AG04449 (cell line): Measurements from ENCODE around the gene PTPRK.

Experiments used
- CTCF ChIA-PET: fragments of 350-600 bp; formaldehyde crosslinking; extraction: SDS; loops from one replicate; lab custom pipeline; 2021; ENCODE audit warnings: antibody characterized with exemption; lab: Yijun Ruan, JAX
- POLR2A ChIA-PET: fragments of 400-600, 350-600 bp; formaldehyde crosslinking; extraction: SDS; loops from one replicate; lab custom pipeline; 2020; ENCODE audit warnings: antibody characterized with exemption, inconsistent platforms; lab: Yijun Ruan, JAX
- DNase-seq: peaks from one replicate; pipeline ENCODE4 v3.0.0-alpha.2; 2010; ENCODE audit warnings: low read depth, low spot score
- H3K4me3 ChIP-seq: 2 replicates; pipeline ENCODE4 v1.5.1; 2011; ENCODE audit warnings: low read depth, mild to moderate bottlenecking, control low read depth, low read length
- CTCF ChIP-seq: IDR thresholded peaks from one replicate; pipeline ENCODE4 v1.5.1; 2011; ENCODE audit warnings: mild to moderate bottlenecking, moderate library complexity, low read length, control low read depth, inconsistent platforms; ENCODE audit not compliant: insufficient read depth; ENCODE audit errors: missing control alignments

The PTPRK gene

GRCh38 chr6:128482642-128483041, 37.8 kb downstream of the PTPRK start:
- H3K4me3 ChIP-seq, result no peak overlapping the region
- ChIA-PET POLR2A (no interaction called here), CTCF (no interaction called here)
- no peak for DNase-seq
- TF ChIP-seq CTCF, result no peak

- POLR2A ChIA-PET, result no interaction called here
- CTCF ChIA-PET, result interaction anchor here (0.6 to 1.2 kb wide), 3 partner anchors 9 to 40 kb away, joined by 3 read pairs; no protein-coding TSS in a partner anchor
- no peak for DNase-seq
- TF ChIP-seq CTCF, result no peak
- no peak overlapping the region for H3K4me3 ChIP-seq
These were observed 40.4 kb downstream of the PTPRK start for GRCh38 chr6:128479991-128480390.

- CTCF ChIA-PET, result interaction anchor here (0.6 to 1.2 kb wide), 2 partner anchors 10 to 41 kb away, joined by 3 read pairs; no protein-coding TSS in a partner anchor
- POLR2A ChIA-PET, result no interaction called here
- DNase-seq, result no peak
- H3K4me3 ChIP-seq, result no peak overlapping the region
- no peak for TF ChIP-seq CTCF
These were observed 41.2 kb downstream of the PTPRK start for GRCh38 chr6:128479048-128479666.

- ChIA-PET CTCF (no interaction called here), POLR2A (no interaction called here)
- H3K4me3 ChIP-seq, result no peak overlapping the region
- no peak for DNase-seq
- TF ChIP-seq CTCF, result no peak
These were observed 42.0 kb downstream of the PTPRK start for GRCh38 chr6:128478230-128479047.

GRCh38 chr6:128474933-128475332, 45.5 kb downstream of the PTPRK start:
- TF ChIP-seq CTCF, result no peak
- ChIA-PET POLR2A (no interaction called here), CTCF (interaction anchor here (0.6 to 1.0 kb wide), 2 partner anchors 27 to 45 kb away, joined by 3 to 4 read pairs; partner anchors contain the start of gene PTPRK)
- no peak overlapping the region for H3K4me3 ChIP-seq
- DNase-seq, result no peak

- no peak overlapping the region for H3K4me3 ChIP-seq
- no peak for DNase-seq
- ChIA-PET CTCF (interaction anchor here (0.6 to 1.0 kb wide), 2 partner anchors 28 to 46 kb away, joined by 3 to 4 read pairs; partner anchors contain the start of gene PTPRK), POLR2A (no interaction called here)
- no peak for TF ChIP-seq CTCF
These were observed 45.9 kb downstream of the PTPRK start for GRCh38 chr6:128474481-128474880.
